NCI-H2029 treated with DMSO at 0.1 percent for 48 hours (cell line): ENCODE results near the gene NCS1.
A peak's percentile ranks its signal among the peaks of the same experiment; 100 is the strongest.

Experiments used
- DNase-seq: peaks from one replicate; lab custom pipeline; 2025; lab: John Stamatoyannopoulos, UW

NCS1 gene

DNA sequence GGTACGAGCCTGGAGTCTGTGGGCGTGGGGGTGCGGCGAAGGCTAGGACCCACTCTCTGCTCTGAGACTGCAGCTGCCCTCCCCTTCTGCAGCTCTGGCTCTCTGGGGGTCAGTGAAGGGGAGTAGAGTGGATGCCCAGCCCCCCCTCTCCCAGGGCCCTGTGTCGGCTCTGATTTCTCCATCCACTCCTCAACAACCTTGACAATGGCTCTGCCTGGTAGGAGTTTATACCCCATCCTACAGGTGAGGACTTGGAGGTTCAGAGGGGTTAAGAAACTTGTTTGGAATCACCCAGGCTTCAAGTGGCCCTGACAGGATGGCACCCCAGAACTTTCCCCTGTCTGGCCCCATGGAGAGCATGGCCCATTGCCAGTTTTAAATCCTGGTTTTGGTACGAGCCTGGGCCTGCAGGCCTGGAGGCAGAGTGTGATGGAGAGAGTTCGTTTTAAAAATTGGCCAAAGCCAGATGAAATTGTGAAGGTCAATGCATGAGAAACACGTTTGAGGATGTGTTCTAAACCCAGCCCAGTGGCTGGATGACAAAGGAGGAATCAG lies 22.3 kb downstream of the NCS1 start:
- DNase-seq: no peak

DNA sequence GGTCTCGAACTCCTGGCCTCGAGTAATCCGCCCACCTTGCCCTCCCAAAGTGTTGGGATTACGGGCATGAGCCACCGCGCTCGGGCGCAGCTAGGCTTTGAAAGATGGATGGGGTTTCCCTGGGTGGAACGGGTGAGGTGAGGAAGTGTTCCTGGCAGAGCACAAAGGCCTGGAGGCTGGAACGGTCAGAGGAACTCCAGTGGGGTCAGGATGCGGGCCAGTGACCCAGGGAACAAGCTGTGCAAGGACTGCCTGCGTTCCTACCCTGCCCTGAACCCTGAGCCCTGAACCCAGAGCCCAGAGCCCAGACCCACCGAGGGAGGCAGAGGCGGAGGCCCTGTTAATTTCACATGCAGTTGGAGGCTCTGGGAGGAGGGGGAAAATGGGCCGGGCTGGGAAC lies 23.4 kb downstream of the NCS1 start:
- DNase-seq: no peak

GRCh38 chr9:130196643-130197042 lies 24.4 kb downstream of the NCS1 start:
- DNase-seq: peak; percentile 57

- DNase-seq: no peak
These were observed 25.2 kb downstream of the NCS1 start for GRCh38 chr9:130197386-130197785.

- peak; percentile 43 for DNase-seq
These were observed 25.7 kb downstream of the NCS1 start for GRCh38 chr9:130197888-130198287.

GRCh38 chr9:130198501-130199179 lies 26.4 kb downstream of the NCS1 start:
- DNase-seq: no peak

- peak; percentile 23 for DNase-seq
These were observed 27.4 kb downstream of the NCS1 start for GRCh38 chr9:130199605-130200004.

DNA sequence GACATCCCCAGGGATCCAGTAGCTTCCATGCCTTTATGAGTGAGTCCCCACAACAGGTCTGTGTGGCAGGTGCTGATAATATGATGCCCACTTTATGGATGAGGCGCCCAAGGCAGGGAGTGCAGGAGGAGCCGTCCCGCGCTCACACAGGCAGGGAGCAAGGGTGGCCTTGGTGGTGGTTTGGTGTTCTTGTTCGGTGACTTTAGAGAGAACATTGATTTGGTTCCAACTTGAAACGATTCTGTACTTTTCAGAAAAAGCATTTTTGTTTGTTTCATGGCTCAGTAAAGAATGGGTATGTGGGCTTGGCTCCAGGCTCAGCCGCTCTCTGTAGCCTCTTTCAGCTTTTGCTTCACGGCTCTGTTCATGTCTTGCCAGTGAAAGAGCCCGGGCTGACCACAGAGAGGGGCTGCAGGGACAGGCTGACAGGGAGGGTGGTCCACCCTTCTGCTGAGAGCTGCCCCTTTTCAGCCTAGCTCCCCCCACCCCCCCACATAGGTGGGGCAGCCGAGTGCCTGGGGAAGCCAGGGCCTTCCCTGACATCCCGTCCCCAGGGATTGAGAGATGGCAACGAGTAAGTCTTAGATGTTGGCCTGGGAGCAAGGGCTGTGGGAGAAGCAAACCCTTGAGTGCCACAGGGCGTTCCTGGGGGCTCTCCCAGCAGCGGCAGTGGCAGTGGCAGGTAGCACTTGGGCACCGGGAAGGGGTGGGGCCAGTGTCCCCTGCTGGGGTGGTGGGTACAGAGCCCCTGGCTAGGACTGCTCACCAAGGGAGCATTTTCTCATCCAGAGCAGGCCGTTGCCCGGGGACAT lies 28.0 kb downstream of the NCS1 start:
- DNase-seq: no peak

DNA sequence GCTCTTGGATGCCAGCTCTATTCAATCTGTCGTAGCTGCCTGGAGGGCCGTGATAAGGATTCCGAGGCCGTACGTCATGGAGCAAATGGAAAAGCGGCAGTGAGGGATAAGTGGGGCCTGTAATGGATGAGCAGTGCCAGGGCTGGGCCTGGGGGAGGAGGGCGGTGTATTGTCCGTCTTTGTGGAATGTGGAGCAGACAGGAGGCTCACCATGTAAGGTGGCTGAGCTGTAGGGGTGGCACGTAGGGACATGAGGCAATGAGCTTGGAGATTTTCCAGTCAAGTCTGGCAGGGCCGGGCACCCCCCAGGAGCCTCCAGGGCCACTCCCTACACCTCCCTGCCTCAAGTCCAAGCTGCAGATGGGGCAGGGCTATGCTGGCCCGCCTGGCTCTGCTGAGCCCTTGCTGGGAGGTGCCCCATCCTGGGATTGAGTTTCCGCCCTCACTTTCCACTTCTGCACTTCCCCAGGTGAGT lies 29.2 kb downstream of the NCS1 start:
- DNase-seq: no peak

GRCh38 chr9:130201974-130202373 lies 29.8 kb downstream of the NCS1 start:
- DNase-seq: no peak

DNA sequence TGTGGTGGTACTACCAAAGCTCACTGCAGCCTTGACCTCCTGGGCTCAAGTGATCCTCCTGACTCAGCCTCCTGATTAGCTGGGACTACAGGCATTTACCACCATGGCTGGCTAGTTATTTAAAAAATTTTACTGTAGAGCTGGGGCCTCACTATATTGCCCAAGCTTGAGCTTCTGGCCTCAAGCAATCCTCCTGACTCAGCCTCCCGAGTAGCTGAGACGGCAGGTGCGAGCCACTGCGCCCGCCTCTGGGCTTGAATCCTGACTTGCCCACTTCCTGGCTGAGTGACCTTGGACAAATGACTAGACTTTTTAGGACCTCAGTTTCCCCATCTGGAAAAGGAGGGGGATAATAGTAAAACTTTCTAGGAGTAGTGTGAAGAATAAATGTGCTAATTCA lies 32.1 kb downstream of the NCS1 start:
- DNase-seq: no peak

- no peak for DNase-seq
These were observed 32.8 kb downstream of the NCS1 start for GRCh38 chr9:130204959-130205358.

- DNase-seq: no peak
These were observed 33.7 kb downstream of the NCS1 start for GRCh38 chr9:130205912-130206311.

DNA sequence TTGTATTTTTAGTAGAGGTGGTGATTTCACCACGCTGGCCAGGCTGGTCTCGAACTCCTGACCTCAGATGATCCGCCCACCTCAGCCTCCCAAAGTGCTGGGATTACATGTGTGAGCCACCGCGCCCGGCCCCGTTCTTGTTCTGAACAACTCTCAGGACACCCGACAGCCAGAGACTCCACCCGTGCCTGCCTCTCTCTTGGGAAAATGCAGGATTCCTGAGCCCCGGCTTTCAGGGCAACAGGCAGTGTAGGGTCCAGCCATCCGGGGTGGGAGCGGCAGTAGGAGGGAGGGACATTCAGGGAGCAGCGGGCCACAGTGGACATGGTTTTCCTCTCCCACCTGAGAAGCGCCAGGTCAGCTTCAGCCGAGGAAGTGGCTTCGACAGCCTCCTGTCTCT lies 34.4 kb downstream of the NCS1 start:
- no peak for DNase-seq

DNA sequence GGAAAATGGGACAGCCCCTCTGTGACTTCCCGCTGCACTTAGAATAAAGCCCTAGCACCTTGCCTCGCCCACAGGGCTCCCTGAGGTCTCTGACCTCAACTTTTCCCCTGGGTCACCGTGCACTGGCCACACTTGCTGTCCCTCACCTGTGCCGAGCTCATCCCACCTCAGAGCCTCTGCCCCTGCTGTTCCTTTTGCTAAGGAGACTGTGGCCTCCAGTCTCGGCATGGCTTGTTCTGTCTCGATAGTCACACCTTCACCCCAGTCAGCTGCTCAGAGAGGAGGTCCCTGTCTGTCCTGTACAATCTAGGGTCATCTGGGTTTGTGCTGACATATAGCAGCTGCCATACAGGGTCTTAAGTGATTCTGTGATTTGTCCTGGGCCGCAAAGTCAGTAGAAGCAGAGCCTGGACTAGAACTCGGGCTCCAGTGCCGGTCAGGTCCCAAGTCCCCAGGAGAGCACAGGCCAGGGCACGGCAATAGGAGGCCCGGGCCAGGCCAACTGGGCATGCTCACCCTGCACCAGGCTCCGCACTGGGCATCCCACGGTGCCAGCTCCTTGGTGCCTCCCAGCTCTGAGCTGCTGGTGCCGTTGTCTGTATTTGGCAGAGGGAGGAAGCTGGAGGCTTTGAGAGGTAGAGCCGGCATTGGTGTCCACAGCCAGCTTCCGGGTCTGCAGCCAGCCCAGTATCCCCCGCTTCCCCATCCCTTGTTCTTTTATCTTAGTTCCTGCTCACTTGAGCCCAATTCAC lies 35.2 kb downstream of the NCS1 start:
- no peak for DNase-seq

GRCh38 chr9:130208600-130209347 lies 36.6 kb downstream of the NCS1 start:
- DNase-seq: no peak

- DNase-seq: no peak
These were observed 37.2 kb downstream of the NCS1 start for GRCh38 chr9:130209422-130209821.

DNA sequence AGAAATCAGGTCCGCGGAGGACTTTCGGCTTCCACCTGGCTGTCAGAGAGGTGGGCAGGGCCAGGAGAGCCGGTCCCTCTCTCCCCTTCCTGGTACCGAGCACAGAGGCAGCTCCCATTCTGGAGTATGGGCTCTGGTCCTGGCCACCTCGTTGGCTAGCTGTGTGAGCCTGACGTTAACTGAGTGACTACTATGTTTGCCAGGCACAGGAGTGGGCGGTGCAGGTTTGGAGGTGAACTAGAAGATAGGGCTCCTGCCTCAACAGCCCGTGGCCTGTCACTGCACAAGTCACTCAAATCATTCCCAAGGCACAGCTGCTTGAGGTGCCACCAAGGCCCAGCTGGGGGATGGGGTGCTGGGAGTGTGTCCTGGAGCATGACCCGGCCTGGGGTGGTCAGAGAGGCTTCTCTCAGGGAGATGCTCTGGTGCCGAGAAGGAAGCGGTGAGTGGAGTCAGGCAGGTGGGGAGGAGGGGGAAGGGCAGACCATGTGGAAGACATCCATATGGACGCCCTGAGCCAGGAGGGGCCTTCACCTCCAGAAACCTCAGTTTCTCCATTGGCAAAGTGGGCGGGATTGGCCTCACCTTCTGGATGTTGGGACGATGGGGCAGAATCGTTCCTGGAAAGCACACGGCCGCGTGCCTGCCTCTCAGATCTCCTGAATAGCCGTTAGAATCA lies 39.5 kb downstream of the NCS1 start:
- DNase-seq: no peak

- DNase-seq: no peak
These were observed 40.5 kb downstream of the NCS1 start for GRCh38 chr9:130212543-130213297.
